ENCODE data around the gene APOB.

DNA sequence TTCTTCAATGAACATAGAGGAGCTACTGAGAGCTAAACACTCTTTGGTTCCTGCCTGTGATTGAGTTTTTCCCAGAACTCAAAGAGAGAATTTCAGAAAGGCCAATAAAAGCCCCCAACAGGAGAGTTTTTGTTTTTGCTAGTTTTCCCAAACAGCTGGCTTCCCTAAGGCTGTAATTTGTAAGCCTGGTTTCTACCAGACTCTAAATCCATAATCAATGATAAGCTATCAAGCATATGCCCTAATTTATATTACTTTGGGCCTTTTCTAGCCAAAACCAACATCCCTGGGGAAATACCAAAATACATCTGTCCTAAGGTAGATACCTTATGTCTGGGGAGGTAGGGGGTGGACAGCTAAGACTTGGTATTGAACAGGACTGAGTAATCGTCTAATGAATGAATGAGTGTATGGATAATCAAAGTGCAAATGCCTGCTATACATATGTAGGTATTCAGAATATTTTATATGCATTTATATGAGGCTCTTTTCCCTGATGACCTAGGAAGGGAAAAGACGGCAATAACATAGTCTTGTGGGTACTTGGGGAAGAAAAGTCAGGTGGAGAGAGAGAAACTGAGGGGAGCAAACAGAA lies 26.0 kb upstream of the APOB start:
- TF ChIP-seq, protein P1, sequence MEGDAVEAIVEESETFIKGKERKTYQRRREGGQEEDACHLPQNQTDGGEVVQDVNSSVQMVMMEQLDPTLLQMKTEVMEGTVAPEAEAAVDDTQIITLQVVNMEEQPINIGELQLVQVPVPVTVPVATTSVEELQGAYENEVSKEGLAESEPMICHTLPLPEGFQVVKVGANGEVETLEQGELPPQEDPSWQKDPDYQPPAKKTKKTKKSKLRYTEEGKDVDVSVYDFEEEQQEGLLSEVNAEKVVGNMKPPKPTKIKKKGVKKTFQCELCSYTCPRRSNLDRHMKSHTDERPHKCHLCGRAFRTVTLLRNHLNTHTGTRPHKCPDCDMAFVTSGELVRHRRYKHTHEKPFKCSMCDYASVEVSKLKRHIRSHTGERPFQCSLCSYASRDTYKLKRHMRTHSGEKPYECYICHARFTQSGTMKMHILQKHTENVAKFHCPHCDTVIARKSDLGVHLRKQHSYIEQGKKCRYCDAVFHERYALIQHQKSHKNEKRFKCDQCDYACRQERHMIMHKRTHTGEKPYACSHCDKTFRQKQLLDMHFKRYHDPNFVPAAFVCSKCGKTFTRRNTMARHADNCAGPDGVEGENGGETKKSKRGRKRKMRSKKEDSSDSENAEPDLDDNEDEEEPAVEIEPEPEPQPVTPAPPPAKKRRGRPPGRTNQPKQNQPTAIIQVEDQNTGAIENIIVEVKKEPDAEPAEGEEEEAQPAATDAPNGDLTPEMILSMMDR (IDR thresholded peaks at IDR 0.05), result no peak
- no peak for TF ChIP-seq POLR2AphosphoS5 (IDR thresholded peaks at IDR 0.05)
